Peyer's patch (tissue), 4 donors: ENCODE measurements around the gene RPL19. TPM values are rescaled to one million over a fixed set of nuclear protein-coding genes. Genes with fewer than 3 reads are reported as not detected.

Source experiments
- DNase-seq, 3 donors: peaks; one replicate each; pipeline ENCODE4 v3.0.0-alpha.2; 2017 to 2019
- H3K27ac ChIP-seq, 4 donors: fragments of 200-600 bp; sonication (generic); one replicate each; pipeline ENCODE4 v1.5.1; 2016 to 2019
- H3K27me3 ChIP-seq, 2 donors: fragments of 200-600 bp; sonication (generic); one replicate each; pipeline ENCODE4 v1.5.1; 2019
- H3K36me3 ChIP-seq, 3 donors: fragments of 200-600 bp; sonication (generic); one replicate each; pipeline ENCODE4 v1.5.1; 2016 to 2019
- H3K4me1 ChIP-seq, 4 donors: fragments of 200-600 bp; sonication (generic); one replicate each; pipeline ENCODE4 v1.5.1; 2016 to 2019
- H3K4me3 ChIP-seq, 4 donors: fragments of 200-600 bp; sonication (generic); 1 replicate in 3 of 4; 2 replicates in 1 of 4; pipeline ENCODE4 v1.5.1; 2016 to 2019; ENCODE audit warnings: mild to moderate bottlenecking in 1 of 4
- H3K9me3 ChIP-seq, 4 donors: fragments of 200-600 bp; sonication (generic); one replicate each; pipeline ENCODE4 v1.5.1; 2016 to 2019; ENCODE audit warnings: mild to moderate bottlenecking in 1 of 4
- CTCF ChIP-seq, 6 experiments: fragments of 450-650 bp in 4 of 6; fragments of 200-600 bp in 2 of 6; sonication (generic) in 1 of 6; IDR thresholded peaks; one replicate each; pipeline ENCODE4 v1.5.1; 2017 to 2019; ENCODE audit warnings: antibody characterized with exemption in 6 of 6, mild to moderate bottlenecking in 3 of 6, moderate library complexity in 1 of 6
- POLR2A ChIP-seq, 2 donors: fragments of 450-650 bp; IDR thresholded peaks; one replicate each; pipeline ENCODE4 v1.5.1; 2017; ENCODE audit warnings: antibody characterized with exemption in 2 of 2, mild to moderate bottlenecking in 2 of 2, moderate library complexity in 2 of 2
- total RNA-seq, 4 donors: library from RNA; depleted of rRNA; stranded (reverse); fragments of >200 nt; gene quantifications; one replicate each; pipeline ENCODE4 v1.1.0, GENCODE V29; 2016

The RPL19 gene
- total RNA-seq, 4 donors from 2014 or later: 932 to 2,029 (median 1,420) TPM

- Histone ChIP-seq H3K4me1 (peaks cover 0 to 19% (median 14%) of the 10 kb centered on the region in 4 donors), H3K27me3 (peaks cover 0 to 14% of the 10 kb centered on the region in 2 donors), H3K27ac (no peak overlapping the region), H3K4me3 (peak overlapping the region; percentile 14 to 51 (median 42)), H3K9me3 (no peaks in the 10 kb centered on the region), H3K36me3 (no peaks in the 10 kb centered on the region)
- TF ChIP-seq CTCF (IDR thresholded peaks at IDR 0.05) (no peak), POLR2A (IDR thresholded peaks at IDR 0.05) (no peak)
- peak in 2 of 3 donors; percentile 38 to 70 for DNase-seq
These were observed 26.0 kb downstream of the RPL19 start for GRCh38 chr17:39225959-39226683.

GRCh38 chr17:39227364-39227919 is 27.4 kb downstream of the RPL19 start:
- Histone ChIP-seq H3K4me3 (no peak overlapping the region), H3K36me3 (no peaks in the 10 kb centered on the region), H3K27ac (no peak overlapping the region), H3K9me3 (no peaks in the 10 kb centered on the region), H3K27me3 (peaks cover 0 to 14% of the 10 kb centered on the region in 2 donors), H3K4me1 (peaks cover 0 to 28% (median 17%) of the 10 kb centered on the region in 4 donors)
- TF ChIP-seq CTCF (IDR thresholded peaks at IDR 0.05) (no peak), POLR2A (IDR thresholded peaks at IDR 0.05) (no peak)
- no peak for DNase-seq

GRCh38 chr17:39229274-39229913 is 29.3 kb downstream of the RPL19 start:
- H3K4me3 ChIP-seq: no peak overlapping the region
- no peak for DNase-seq
- no peak for TF ChIP-seq CTCF (IDR thresholded peaks at IDR 0.05)
- no peak for TF ChIP-seq POLR2A (IDR thresholded peaks at IDR 0.05)
- H3K36me3 ChIP-seq: no peaks in the 10 kb centered on the region
- no peaks in the 10 kb centered on the region for H3K9me3 ChIP-seq
- H3K4me1 ChIP-seq: peaks cover 0 to 28% (median 17%) of the 10 kb centered on the region in 4 donors
- no peak overlapping the region for H3K27ac ChIP-seq
- H3K27me3 ChIP-seq: peaks cover 0 to 14% of the 10 kb centered on the region in 2 donors

GRCh38 chr17:39230361-39230760 is 30.3 kb downstream of the RPL19 start:
- peaks cover 0 to 20% (median 10%) of the 10 kb centered on the region in 4 donors for H3K4me1 ChIP-seq
- H3K36me3 ChIP-seq: no peaks in the 10 kb centered on the region
- H3K9me3 ChIP-seq: no peaks in the 10 kb centered on the region
- no peak for DNase-seq
- H3K27me3 ChIP-seq: peaks cover 0 to 6% of the 10 kb centered on the region in 2 donors
- TF ChIP-seq CTCF (IDR thresholded peaks at IDR 0.05): no peak
- no peak for TF ChIP-seq POLR2A (IDR thresholded peaks at IDR 0.05)
- no peak overlapping the region for H3K4me3 ChIP-seq
- H3K27ac ChIP-seq: no peak overlapping the region

DNA sequence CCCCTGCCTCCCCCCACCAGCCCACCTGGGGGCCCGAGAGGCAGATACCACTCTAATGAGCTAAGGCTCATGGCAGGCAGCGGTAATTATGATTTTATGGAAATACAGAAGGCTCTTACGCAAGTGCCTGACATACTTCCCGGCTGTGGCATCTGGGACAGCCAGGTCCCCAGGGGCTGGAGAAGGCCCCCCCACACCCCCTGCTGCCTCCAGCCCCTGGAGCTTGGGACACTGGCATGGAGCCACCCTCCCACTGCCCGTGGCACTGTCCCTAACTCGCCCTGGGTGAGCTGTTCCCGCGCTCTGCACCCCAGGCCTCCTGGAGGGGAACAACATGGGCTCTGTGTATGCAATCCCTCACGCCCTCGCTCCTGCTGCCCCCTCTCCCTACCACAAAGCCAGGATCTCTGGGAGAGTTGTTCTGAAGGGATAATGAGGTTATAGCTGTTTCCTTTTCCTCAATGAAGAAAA is 31.0 kb downstream of the RPL19 start:
- DNase-seq: no peak
- no peaks in the 10 kb centered on the region for H3K27me3 ChIP-seq
- no peaks in the 10 kb centered on the region for H3K9me3 ChIP-seq
- TF ChIP-seq CTCF (IDR thresholded peaks at IDR 0.05) (no peak), POLR2A (IDR thresholded peaks at IDR 0.05) (no peak)
- no peak overlapping the region for H3K27ac ChIP-seq
- no peaks in the 10 kb centered on the region for H3K36me3 ChIP-seq
- H3K4me1 ChIP-seq: peaks cover 0 to 12% (median 4%) of the 10 kb centered on the region in 4 donors
- no peak overlapping the region for H3K4me3 ChIP-seq
